HEK293 (cell line): Measurements from ENCODE around the gene ACSF2.

Source experiments
- BCL11A ChIP-seq: fragments of 450-650 bp; formaldehyde crosslinking; IDR thresholded peaks from 2 replicates; pipeline ENCODE4 v1.5.1; 2016; ENCODE audit warnings: low read depth, missing biosample characterization, missing genetic modification characterization
- INSM2 ChIP-seq: fragments of 450-650 bp; formaldehyde crosslinking; IDR thresholded peaks from 2 replicates; pipeline ENCODE4 v1.5.1; 2016; ENCODE audit warnings: missing biosample characterization, missing genetic modification characterization
- PATZ1 ChIP-seq: fragments of 450-650 bp; formaldehyde crosslinking; IDR thresholded peaks from 2 replicates; pipeline ENCODE4 v1.5.1; 2016; ENCODE audit warnings: missing biosample characterization, missing genetic modification characterization
- TF ChIP-seq, protein P1 (sequence below): fragments of 450-650 bp; formaldehyde crosslinking; IDR thresholded peaks from 2 replicates; pipeline ENCODE4 v1.5.1; 2016; ENCODE audit warnings: missing biosample characterization, missing genetic modification characterization
- TF ChIP-seq, protein P2 (sequence below): fragments of 450-650 bp; formaldehyde crosslinking; IDR thresholded peaks from 2 replicates; pipeline ENCODE4; 2016; ENCODE audit warnings: missing biosample characterization, missing genetic modification characterization
- TF ChIP-seq, protein P3 (sequence below): fragments of 450-650 bp; formaldehyde crosslinking; IDR thresholded peaks from 2 replicates; pipeline ENCODE4 v1.5.1; 2016; ENCODE audit warnings: missing biosample characterization, missing genetic modification characterization

- TF ChIP-seq, protein P1, sequence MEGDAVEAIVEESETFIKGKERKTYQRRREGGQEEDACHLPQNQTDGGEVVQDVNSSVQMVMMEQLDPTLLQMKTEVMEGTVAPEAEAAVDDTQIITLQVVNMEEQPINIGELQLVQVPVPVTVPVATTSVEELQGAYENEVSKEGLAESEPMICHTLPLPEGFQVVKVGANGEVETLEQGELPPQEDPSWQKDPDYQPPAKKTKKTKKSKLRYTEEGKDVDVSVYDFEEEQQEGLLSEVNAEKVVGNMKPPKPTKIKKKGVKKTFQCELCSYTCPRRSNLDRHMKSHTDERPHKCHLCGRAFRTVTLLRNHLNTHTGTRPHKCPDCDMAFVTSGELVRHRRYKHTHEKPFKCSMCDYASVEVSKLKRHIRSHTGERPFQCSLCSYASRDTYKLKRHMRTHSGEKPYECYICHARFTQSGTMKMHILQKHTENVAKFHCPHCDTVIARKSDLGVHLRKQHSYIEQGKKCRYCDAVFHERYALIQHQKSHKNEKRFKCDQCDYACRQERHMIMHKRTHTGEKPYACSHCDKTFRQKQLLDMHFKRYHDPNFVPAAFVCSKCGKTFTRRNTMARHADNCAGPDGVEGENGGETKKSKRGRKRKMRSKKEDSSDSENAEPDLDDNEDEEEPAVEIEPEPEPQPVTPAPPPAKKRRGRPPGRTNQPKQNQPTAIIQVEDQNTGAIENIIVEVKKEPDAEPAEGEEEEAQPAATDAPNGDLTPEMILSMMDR (tag by site-specific recombination) = no peak
- TF ChIP-seq, protein P2, sequence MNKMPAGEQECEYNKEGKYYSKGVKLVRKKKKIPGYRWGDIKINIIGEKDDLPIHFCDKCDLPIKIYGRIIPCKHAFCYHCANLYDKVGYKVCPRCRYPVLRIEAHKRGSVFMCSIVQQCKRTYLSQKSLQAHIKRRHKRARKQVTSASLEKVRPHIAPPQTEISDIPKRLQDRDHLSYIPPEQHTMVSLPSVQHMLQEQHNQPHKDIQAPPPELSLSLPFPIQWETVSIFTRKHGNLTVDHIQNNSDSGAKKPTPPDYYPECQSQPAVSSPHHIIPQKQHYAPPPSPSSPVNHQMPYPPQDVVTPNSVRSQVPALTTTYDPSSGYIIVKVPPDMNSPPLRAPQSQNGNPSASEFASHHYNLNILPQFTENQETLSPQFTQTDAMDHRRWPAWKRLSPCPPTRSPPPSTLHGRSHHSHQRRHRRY (tag by site-specific recombination) = no peak
- no peak for TF ChIP-seq PATZ1 (tag by site-specific recombination)
- TF ChIP-seq BCL11A (tag by site-specific recombination) = no peak
- TF ChIP-seq, protein P3, sequence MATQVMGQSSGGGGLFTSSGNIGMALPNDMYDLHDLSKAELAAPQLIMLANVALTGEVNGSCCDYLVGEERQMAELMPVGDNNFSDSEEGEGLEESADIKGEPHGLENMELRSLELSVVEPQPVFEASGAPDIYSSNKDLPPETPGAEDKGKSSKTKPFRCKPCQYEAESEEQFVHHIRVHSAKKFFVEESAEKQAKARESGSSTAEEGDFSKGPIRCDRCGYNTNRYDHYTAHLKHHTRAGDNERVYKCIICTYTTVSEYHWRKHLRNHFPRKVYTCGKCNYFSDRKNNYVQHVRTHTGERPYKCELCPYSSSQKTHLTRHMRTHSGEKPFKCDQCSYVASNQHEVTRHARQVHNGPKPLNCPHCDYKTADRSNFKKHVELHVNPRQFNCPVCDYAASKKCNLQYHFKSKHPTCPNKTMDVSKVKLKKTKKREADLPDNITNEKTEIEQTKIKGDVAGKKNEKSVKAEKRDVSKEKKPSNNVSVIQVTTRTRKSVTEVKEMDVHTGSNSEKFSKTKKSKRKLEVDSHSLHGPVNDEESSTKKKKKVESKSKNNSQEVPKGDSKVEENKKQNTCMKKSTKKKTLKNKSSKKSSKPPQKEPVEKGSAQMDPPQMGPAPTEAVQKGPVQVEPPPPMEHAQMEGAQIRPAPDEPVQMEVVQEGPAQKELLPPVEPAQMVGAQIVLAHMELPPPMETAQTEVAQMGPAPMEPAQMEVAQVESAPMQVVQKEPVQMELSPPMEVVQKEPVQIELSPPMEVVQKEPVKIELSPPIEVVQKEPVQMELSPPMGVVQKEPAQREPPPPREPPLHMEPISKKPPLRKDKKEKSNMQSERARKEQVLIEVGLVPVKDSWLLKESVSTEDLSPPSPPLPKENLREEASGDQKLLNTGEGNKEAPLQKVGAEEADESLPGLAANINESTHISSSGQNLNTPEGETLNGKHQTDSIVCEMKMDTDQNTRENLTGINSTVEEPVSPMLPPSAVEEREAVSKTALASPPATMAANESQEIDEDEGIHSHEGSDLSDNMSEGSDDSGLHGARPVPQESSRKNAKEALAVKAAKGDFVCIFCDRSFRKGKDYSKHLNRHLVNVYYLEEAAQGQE = no peak
- no peak for TF ChIP-seq INSM2 (tag by site-specific recombination)
These were observed 5.5 kb upstream of the ACSF2 start for GRCh38 chr17:50420419-50421112.
